HG03432 (cell line): Measurements from ENCODE around the gene RNASE7.
"Not testable (repeated sequence)": the region's sequence is repeated elsewhere in the genome, so short reads cannot be mapped to it uniquely, and the experiment has no call there.

Experiments
- ATAC-seq: cut with Tn5 transposase; IDR thresholded peaks from one replicate; pipeline ENCODE4 v1.9.1; 2021; ENCODE audit warnings: mild to moderate bottlenecking, moderate library complexity; ENCODE audit not compliant: unreplicated experiment

Gene RNASE7, protein sequence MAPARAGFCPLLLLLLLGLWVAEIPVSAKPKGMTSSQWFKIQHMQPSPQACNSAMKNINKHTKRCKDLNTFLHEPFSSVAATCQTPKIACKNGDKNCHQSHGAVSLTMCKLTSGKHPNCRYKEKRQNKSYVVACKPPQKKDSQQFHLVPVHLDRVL

DNA sequence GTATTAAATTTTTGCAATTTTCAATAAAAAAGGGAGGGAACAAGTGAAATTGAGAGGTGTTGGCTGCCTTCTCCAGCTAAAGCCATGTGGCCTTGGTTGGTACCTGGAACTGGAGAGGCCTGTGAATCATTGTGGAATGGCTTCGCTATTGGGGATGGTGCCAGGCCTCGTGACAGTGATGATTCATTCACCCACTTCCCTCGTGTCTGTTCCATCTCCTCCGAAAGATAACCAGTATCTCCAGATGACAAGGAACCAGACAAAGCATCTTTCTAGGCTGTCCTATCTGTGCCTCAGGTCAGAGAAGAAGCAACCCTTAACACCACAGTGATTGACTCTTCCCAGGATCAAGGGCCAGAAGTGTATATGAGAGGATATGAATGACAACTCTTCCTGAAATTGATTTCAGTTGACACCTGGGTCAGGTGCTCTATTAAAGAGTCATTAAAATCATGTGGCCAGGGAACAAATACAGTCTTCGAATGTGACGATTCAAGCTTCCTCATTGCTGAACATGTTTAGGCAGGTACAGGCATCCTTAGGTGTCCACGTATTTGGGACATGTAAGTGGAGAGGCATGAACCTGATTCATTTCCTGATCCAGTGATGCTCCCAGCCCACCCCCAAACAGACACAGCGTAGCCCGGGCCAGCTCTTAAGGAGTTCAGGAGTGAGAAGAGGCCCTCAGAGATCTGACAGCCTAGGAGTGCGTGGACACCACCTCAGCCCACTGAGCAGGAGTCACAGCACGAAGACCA, at the start of gene RNASE7:
Gene RNASE7 (plus strand): TSS at position 687 of the 758 bp plus-strand sequence. CDS start 631 bp downstream, outside the sequence.
- ATAC-seq = no peak

DNA sequence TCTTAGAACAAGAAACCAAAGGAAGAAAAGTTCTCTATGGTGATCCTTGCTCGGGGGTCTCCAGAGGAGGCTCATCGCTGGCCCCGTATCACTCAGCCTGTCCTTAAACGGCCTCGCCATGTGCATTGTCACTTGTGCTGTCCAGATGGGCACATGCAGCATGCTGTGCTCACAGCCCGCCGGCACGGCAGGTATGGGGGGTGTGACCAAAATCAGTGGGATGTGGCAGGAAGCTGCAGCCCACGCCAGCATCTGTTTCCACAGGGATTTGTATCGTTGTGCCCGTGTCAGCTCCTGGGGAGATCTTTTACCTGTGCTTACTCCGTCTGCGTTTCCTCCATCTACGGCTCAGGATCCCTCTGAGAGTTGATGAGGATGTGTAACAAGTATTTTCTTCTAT, 45.6 kb upstream of the RNASE7 start:
- ATAC-seq = no peak

DNA sequence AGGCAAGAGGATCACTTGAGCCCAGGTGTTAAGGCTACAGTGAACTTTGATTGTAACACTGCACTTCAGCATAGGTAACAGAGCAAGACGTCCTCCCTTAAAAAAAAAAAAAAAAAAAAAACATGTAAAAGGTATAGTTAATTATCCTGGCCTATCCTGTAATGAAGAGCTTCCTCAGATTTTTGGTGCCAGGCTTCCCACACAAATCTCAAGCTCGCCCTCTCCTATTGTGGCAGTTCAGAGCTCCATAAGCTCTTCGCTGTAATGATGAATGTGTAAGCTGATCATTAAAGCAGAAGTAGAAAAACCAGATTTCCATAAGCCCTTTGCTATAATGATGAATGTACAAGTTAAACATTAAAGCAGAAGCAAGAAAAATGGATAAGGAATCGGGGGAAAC, 45.0 kb upstream of the RNASE7 start:
- no peak for ATAC-seq

DNA sequence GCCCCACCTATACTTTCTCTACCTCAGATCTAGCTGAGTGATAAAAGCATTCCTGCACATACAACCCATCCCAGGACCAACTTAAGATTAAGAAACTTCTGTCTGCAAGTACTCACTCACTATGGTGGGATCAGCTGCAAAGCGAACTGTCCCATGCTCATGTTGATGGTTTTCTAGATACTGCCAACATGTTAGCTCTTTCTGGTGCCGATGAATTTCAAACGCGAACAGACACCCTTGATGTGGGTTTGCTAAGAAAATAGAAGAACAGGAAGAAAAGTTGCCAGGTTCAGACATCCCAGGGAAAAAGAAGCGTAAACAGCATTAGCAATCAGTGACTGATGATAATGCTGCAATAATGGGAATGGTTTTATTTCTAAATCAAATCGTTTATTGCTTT, 44.6 kb upstream of the RNASE7 start:
- no peak for ATAC-seq

DNA sequence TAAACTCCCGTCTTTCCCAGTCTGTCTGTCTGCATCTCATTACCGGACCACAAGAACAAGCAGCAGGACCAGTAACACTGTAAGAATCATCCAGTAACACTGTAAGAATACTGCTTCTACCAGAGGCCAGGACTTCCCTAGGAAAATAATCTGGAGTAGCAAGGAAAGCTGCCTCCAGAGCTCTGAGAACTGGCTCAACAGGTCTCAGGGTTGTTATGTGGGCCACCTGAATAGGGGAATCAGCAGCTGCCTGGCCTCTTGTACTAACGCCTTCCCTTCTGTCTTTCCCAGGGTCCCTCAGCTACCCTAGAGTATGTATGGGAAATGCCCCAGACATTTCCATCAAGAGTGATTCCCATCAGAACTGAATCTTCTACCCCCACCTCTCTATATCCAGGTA, 44.0 kb upstream of the RNASE7 start:
- no peak for ATAC-seq

DNA sequence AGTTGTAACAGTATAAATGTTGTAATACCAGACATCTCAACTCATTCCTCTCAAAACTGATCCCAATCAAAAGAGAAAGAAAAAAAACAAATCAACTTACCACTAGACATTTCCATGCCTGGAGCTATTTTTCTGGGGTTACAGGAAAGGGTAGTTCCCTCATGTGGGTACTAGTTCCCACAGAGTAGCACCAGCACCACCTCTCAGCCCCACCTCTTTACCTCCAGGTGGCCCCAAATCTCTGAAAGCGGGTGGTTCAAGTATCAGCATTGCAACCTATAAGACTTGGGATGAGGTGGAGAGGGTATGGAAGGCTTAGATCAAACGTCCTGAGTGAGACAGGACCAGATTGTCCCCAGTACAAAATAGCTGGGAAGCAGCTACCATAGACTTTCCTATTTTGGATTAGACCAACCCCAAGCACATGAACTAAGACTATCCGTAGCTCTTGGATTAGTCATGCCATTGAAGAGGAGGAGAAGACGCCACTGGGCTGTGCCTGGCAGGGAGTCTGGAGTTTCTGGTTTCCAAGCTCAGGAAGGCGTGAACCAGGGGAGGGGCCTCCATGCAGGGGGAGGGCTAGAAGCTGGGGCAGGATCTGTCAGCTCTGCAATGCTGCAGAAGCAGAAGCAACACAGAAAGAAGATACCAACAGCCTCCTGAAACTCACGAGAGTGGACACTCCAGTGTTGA, 43.3 kb upstream of the RNASE7 start, which contains the start of gene SLC39A2:
Gene SLC39A2 (plus strand): TSS at position 620 of the 693 bp plus-strand sequence. CDS start 154 bp downstream, outside the sequence.
- ATAC-seq = no peak

DNA sequence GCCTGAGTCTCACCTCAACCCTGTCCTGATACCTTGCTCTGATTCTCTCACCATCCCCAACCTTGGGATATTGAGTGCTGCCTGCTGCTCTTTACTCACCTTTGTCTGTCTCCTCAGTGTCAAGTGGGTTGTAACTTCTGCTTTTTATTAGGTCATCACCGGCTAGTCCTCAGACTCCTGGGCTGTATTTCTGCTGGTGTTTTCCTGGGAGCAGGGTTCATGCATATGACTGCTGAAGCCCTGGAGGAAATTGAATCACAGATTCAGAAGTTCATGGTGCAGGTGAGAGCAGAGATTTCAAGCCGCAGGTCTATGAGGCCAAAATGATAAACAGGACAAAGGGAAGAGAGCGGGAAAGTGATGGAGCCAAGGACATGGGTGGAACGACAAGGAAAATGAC, 42.6 kb upstream of the RNASE7 start:
- ATAC-seq = no peak

DNA sequence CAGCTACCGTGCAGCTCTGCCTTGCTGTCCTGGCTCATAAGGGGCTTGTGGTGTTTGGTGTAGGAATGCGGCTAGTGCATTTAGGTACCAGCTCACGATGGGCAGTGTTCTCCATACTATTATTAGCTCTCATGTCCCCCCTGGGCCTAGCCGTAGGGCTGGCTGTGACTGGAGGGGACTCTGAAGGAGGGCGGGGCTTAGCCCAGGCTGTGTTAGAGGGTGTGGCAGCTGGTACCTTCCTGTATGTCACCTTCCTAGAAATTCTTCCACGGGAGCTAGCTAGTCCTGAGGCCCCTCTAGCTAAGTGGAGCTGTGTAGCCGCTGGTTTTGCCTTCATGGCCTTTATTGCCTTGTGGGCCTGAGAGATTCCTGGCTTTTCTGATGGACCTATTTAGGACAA, 40.9 kb upstream of the RNASE7 start:
- no peak for ATAC-seq

DNA sequence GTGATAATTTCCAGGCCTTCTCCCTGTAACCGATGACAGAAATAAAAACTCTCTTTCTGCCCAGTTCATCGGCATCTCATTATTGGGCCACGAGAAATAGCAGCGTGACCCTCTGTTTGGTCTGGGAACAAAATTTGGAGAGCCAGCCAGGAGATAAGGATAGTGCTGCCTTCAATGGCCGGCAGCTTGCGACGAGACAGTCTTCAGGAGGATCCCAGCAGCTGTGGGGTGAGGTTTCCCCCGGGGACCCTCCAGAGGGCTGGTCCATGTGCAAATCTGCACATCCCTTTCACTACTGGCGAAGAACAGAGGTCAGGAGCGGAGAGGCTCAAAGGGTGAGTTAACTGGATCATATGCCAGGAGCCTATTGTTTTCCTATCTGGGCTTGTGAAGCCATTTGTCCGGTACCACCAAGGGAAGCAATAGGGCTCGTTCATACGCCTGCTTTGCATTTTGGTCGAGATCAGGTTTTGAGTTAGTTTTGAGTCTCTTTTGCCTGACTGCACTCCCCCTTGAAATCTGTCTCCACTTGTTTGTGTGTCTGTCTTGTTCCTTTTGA, 38.3 kb upstream of the RNASE7 start:
- ATAC-seq = no peak

DNA sequence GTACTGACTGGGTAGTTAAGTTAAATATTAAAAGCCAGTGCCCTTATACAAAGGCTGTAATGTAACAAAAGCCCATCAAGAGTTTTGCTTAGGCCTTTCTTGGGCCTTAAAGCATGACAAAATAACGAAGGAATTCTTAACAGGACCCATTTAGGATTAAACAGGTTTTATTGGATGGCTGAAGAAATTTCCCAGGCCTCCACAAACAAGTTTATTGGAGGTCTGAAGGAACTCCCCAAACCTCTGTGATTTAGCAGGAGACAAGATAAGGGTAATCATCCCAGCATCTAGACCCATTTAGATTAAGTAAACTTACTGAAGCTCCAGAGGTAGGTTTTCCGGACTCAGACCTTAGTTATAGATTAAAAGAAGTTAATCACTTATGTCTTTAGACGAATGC, 32.4 kb upstream of the RNASE7 start:
- ATAC-seq = not testable (repeated sequence)

DNA sequence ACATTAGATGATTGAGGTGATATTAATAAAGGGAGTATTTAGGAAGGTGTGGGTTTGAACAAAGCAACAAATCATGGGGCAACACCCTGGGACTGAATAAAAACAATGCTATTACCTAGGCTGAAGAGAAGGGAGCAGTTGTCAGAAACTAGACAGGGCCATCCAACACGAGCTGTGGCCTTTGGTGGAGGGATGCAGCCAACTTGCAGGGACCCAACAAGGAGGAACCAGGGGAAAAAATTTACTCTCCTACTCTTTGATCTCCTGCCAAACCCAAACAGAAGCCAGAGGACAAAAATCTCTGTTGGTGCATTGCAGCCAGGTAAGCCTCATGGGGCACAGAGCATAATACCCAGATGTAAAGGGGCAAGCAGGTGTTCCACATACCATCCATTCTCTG, 31.0 kb upstream of the RNASE7 start:
- no peak for ATAC-seq

DNA sequence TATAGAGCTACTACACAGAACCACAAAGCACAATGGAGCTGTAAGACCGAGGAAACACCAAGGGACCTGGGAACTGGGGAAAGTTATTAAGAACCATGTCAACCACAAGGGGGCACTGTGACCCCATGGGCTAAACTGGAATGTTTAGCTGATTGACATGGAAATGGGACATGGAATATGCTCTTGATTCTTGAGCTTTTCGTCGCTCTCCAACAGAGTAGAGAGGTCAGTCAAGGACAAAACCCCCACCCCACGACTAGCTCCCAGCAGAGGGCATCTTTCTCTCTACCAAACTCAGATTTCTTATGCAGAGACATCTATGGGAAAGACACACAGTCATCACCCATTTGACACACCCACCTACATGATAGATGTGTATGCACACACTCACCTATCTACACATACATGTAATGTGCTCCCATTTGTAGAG, 27.4 kb upstream of the RNASE7 start:
- ATAC-seq = peak; percentile 71

DNA sequence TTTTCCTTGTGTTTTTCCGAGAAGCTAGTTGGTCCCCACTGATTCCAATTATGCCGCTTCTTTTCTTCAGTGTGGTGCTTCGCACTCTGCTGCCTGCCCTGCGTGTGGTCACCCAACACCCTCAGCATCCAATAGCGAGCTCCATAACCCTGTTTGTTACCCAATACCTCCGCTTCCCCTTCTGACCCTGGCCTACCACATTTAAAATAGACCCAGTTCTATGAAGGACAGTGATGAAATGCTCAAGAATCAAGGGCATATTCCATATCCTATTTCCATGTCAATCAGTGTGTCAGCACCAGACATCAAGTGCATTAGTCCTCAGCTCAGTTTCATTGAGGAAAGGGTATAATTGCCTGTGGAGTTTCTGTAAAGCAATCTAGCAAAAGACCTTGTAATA, 26.9 kb upstream of the RNASE7 start:
- no peak for ATAC-seq

DNA sequence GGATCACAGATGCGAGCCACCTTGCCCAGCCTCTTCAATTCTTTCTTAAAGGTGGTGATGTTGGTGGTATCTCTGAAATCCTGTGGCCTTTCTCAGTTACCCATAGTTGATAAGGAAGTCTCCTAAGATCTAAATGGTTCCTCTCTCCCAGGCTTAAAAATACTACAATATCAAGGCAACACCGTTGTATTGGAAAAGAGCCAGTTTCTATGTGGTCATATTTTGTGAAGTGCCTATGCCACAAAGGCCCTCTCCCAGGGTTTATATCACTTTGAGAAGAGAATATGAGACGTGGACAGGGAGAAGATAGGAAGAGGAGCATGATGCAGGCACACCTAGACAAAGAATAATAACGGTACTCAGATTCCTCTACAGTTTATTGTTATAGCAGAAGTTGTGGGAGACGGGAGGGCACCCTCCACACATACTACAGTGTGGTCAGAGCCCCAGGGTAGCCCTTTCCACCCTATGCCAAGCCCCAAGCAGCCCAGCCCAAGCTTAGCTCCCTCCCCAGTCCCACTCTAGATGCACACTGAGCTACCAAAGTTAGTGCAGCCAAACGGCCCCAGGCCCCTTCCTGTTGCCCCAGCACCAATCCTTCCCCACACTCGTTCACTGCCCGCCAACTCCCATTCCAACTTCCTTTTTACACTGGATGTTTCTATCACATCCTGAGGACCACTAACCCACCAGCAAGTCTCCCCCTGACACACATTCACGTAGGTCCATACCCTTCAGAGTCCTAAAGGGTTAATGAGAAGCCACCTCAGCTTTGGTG, 25.6 kb upstream of the RNASE7 start:
- ATAC-seq = no peak

DNA sequence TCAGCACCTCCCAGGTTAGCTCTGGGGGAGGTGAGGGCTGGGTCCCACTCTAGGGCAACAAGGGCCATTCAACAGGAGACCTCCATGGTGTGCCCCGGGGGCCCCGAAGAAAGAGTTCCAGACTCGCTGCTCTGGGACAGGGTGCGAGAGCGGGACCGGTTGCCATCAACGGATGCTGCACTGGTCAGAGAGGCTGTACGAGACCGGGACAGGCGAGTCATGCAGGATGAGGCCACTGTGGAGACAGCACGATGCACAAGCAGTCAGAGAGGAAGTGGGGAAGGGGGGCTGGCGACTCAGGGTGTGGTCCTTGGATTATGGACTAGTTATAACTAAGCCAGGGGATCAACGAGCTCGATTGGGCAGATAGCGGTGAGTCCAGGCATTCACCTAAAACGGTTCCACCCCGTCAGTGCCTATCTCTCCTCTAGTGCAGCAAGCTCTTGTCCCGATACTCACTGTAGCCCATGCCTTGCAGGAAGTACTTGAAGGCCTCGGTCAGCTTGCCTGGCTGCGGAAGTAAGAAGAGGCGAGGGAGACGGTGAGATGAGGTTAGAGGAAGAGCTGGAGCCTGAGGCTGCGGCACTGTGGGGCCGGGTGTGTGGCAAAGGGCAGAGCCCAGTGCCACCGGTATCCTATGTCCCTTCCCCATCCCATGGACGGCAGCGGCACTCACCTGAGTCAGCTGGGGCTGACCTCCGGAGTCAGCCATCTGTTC, 24.5 kb upstream of the RNASE7 start:
- ATAC-seq = no peak

DNA sequence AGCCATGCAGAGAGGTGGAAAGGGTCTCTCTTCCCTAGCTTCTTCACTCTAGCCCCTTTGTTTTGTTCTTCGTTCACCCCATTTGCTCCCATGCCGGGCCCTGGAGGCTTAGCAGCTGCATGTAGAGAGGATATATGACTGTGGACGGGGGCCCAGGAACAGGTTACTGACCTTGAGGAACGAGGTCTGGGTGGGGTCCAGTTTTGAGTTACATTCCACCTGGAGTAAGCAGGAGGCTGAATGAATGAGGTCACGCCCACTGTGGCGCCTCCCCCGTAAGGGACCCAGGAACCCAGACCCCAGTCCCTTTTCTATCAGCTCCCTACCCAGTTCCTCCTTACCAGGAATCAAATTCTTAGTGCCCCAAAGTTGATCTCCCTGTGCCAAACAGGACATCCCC, 23.9 kb upstream of the RNASE7 start:
- ATAC-seq = no peak

DNA sequence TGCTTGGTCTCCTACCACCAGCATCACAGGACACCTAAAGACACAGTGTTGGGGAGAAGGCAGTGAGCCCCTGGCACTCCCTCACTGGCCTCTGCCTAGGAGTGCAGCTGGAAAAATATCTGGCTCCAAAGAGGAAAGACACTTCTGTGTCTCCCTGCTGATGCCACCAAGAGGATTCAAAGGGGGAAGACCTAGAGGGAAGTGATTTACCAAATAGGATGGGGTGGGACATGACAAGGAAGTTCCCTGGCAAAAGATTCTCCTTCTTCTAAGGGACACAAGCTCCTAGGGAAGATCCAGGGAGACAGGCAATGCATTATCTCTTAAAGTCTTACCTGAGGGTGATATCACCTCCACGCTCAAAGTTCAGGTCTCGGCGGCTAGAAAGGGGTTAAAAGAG, 23.4 kb upstream of the RNASE7 start:
- ATAC-seq = no peak

DNA sequence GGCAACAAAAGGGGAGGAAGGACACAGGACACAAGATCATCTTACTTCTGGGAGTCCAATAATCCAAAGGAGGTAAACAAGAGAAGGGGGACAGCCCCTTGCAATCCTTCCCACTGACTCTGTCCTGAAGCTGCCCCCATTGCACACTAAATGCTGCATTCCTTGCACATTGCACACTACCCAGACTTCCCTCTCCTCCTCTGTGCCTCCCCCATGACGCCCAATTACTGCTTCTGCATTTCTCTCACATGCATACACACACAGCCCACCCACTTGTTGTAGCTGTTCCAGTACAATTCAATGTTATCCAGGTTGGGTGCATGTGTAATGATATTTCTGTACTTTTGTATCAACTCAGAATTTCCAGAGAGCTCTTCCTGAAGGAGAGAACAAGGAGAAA, 22.8 kb upstream of the RNASE7 start:
- no peak for ATAC-seq

DNA sequence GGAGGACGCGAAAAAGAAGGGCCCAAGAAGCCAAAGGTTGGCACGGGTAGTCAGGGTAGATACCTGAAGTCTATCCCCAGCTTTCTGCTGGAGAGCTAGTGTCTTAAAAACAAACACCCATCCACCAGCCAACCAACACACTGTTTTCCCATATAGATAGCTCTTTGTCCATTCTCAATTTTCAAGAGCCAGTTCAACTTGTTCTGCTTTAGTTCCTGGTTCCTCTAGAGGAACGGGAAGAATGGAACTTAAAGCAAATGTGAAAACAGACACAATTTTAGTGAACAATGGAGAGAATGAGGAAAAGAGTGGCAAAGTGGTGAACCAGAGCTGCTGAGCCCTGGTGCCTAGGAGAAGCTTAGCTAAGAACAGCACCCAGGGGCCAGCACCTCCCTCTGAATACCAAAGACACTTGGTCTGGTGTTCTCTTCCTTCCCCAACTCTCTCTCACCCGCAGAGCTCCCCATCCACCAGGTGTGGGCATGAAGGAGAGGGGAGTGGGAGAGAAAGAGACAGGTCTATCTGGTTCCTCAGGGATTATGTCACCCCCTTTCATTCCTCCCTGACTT, 21.1 kb upstream of the RNASE7 start:
- no peak for ATAC-seq

DNA sequence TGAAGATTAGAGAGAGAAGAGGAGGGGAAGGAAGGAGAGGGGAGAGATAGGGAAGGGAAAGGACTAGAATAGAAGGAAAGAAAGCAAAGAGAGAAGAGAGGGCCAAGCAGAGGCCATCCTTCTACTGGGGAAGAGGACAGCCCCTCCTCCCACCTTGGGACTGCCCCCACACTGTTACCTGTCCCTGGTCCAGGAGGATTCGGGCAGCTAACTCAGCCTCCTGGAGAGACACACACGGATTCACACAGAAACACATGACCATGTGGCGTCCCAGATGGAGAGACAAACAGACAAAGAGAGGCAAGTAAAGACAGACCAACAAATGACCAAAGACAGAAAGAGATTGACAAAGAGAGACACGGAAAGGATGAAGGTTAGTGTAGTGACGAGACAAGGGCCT, 19.5 kb upstream of the RNASE7 start:
- no peak for ATAC-seq
